GM12878 (cell line): ENCODE data around the gene ARHGAP22. TPM values are rescaled to one million over a fixed set of nuclear protein-coding genes. Genes with fewer than 3 reads are reported as not detected.

Experiments
- CREM ChIP-seq: IDR thresholded peaks from 2 replicates; pipeline ENCODE4 v1.6.1; 2014; ENCODE audit warnings: antibody characterized with exemption, low read depth
- MEF2B ChIP-seq: fragments of 450-650 bp; IDR thresholded peaks from 2 replicates; pipeline ENCODE4 v1.6.1; 2018; ENCODE audit warnings: mild to moderate bottlenecking, moderate library complexity; ENCODE audit not compliant: partially characterized antibody, poor library complexity, severe bottlenecking
- NBN ChIP-seq: fragments of 450-650 bp; IDR thresholded peaks from 2 replicates; pipeline ENCODE4 v1.6.1; 2016
- RAD21 ChIP-seq: IDR thresholded peaks from 2 replicates; pipeline ENCODE4 v1.6.1; 2011; ENCODE audit warnings: mild to moderate bottlenecking, low read depth, low read length, moderate library complexity; ENCODE audit not compliant: insufficient read depth
- SIX5 ChIP-seq: IDR thresholded peaks from 2 replicates; pipeline ENCODE4 v1.6.1; 2011; ENCODE audit warnings: mild to moderate bottlenecking, low read depth, low read length, moderate library complexity; ENCODE audit not compliant: severe bottlenecking
- SUZ12 ChIP-seq: fragments of 200-600 bp; sonication (generic); IDR thresholded peaks from one replicate; pipeline ENCODE4 v1.6.1; 2018; ENCODE audit warnings: antibody characterized with exemption, mild to moderate bottlenecking; ENCODE audit not compliant: unreplicated experiment
- polyA plus RNA-seq, 11 experiments: library from polyadenylated mRNA; depleted of rRNA in 4 of 11; unstranded in 6 of 11; stranded (reverse) in 5 of 11; fragments of >200 nt; fragmentation: Nextera tagmentation in 4 of 11; fragmentation: Illumina TruSeq in 1 of 11; extraction: Ambion mirVana in 4 of 11; extraction: Trizol in 1 of 11; gene quantifications; 1 replicate in 1 of 11; 2 replicates in 10 of 11; pipeline versions ENCODE4 v1.2.1 to v1.2.3, GENCODE V29; 2011 to 2016; ENCODE audit warnings: inconsistent platforms in 2 of 11, missing spikeins in 2 of 11, low read depth in 1 of 11
- total RNA-seq, 4 experiments: library from RNA; depleted of rRNA in 3 of 4; stranded (reverse); fragments of >200 nt in 3 of 4; fragmentation: Illumina TruSeq in 1 of 4; extraction: Trizol in 1 of 4; gene quantifications; 2 replicates each; pipeline versions ENCODE4 v1.2.1 to v1.2.3, GENCODE V29; 2013 to 2021
- TF ChIP-seq, protein P1 (sequence below), 3 experiments: IDR thresholded peaks in 2 of 3; conservative IDR thresholded peaks in 1 of 3; 2 replicates each; pipeline ENCODE4 v1.5.1; 2011; ENCODE audit warnings: low read depth in 3 of 3, low read length in 3 of 3, mild to moderate bottlenecking in 3 of 3, control low read depth in 2 of 3, moderate library complexity in 2 of 3, inconsistent platforms in 1 of 3, mixed read lengths in 1 of 3; ENCODE audit not compliant: control insufficient read depth in 2 of 3, insufficient read depth in 1 of 3; ENCODE audit errors: extremely low read depth in 1 of 3
- TF ChIP-seq, protein P2 (sequence below): fragments of 450-650 bp; IDR thresholded peaks from 2 replicates; pipeline ENCODE4 v1.6.1; 2017; ENCODE audit warnings: borderline replicate concordance
- TF ChIP-seq, protein P3 (sequence below): fragments of 450-650 bp; IDR thresholded peaks from 2 replicates; pipeline ENCODE4 v1.6.1; 2016; ENCODE audit warnings: mild to moderate bottlenecking

Gene ARHGAP22
- total and polyA plus RNA-seq, 10 of the 15 experiments (the other 5 are each of a cell fraction or from before 2014, with no cell fraction given) = 0.07 to 0.61 (median 0.18) TPM; not detected in 5

DNA sequence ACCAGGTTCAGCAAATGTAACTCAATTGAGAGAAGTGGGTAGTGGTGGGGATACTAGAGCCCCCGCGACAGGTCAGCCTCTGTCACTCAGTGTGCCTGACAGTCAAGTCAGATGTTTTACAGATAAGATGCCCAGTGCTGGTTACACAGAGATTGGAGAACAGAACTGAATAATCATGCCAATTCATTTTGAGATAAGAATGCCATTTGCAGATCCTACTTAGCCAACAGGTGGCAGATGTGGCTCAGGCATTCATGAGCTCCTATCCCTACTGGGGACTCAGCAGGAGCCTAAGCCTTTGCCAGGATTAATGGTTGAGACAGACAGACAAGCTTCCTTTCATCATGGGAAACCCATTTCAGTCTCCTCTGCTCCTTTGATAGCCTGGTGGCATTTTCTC lies 160.6 kb downstream of the ARHGAP22 start (continued):
- TF ChIP-seq, protein P1, sequence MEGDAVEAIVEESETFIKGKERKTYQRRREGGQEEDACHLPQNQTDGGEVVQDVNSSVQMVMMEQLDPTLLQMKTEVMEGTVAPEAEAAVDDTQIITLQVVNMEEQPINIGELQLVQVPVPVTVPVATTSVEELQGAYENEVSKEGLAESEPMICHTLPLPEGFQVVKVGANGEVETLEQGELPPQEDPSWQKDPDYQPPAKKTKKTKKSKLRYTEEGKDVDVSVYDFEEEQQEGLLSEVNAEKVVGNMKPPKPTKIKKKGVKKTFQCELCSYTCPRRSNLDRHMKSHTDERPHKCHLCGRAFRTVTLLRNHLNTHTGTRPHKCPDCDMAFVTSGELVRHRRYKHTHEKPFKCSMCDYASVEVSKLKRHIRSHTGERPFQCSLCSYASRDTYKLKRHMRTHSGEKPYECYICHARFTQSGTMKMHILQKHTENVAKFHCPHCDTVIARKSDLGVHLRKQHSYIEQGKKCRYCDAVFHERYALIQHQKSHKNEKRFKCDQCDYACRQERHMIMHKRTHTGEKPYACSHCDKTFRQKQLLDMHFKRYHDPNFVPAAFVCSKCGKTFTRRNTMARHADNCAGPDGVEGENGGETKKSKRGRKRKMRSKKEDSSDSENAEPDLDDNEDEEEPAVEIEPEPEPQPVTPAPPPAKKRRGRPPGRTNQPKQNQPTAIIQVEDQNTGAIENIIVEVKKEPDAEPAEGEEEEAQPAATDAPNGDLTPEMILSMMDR (IDR thresholded peaks at IDR 0.05 in 2 of 3, conservative IDR thresholded peaks at IDR 0.05 in 1 of 3; ENCODE audit: control insufficient read depth in 2 of 3, extremely low read depth in 1 of 3, insufficient read depth in 1 of 3, low read depth in 3 of 3, low read length in 3 of 3) = peak in 2 of 3 experiments; percentile 20 to 33; a peak in 2 of 6 replicates
- TF ChIP-seq MEF2B (no peak), SUZ12 (no peak), NBN (no peak), RAD21 (0 out of 2 replicates have a peak, but pooled peaks have one; percentile 23), SIX5 (no peak), CREM (no peak)
- TF ChIP-seq, protein P2, sequence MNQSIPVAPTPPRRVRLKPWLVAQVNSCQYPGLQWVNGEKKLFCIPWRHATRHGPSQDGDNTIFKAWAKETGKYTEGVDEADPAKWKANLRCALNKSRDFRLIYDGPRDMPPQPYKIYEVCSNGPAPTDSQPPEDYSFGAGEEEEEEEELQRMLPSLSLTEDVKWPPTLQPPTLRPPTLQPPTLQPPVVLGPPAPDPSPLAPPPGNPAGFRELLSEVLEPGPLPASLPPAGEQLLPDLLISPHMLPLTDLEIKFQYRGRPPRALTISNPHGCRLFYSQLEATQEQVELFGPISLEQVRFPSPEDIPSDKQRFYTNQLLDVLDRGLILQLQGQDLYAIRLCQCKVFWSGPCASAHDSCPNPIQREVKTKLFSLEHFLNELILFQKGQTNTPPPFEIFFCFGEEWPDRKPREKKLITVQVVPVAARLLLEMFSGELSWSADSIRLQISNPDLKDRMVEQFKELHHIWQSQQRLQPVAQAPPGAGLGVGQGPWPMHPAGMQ = no peak
- TF ChIP-seq, protein P3, sequence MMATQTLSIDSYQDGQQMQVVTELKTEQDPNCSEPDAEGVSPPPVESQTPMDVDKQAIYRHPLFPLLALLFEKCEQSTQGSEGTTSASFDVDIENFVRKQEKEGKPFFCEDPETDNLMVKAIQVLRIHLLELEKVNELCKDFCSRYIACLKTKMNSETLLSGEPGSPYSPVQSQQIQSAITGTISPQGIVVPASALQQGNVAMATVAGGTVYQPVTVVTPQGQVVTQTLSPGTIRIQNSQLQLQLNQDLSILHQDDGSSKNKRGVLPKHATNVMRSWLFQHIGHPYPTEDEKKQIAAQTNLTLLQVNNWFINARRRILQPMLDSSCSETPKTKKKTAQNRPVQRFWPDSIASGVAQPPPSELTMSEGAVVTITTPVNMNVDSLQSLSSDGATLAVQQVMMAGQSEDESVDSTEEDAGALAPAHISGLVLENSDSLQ = no peak
